HFF-Myc (cell line): Measurements from ENCODE around the gene ACTN4.
A peak's percentile ranks its signal among the peaks of the same experiment; 100 is the strongest.

Experiments
- DNase-seq: peaks from one replicate; pipeline ENCODE4 v3.0.0-alpha.2; 2011; ENCODE audit warnings: low read depth; ENCODE audit errors: extremely low read depth
- H3K4me3 ChIP-seq: replicated peaks from 2 replicates; pipeline ENCODE4 v1.5.1; 2011; ENCODE audit warnings: low read depth, mild to moderate bottlenecking, control low read depth, low read length
- TF ChIP-seq, protein P1 (sequence below): IDR thresholded peaks from 2 replicates; pipeline ENCODE4 v1.5.1; 2012; ENCODE audit warnings: mild to moderate bottlenecking, low read depth, low read length, control low read depth; ENCODE audit errors: missing control alignments

The ACTN4 gene

DNA sequence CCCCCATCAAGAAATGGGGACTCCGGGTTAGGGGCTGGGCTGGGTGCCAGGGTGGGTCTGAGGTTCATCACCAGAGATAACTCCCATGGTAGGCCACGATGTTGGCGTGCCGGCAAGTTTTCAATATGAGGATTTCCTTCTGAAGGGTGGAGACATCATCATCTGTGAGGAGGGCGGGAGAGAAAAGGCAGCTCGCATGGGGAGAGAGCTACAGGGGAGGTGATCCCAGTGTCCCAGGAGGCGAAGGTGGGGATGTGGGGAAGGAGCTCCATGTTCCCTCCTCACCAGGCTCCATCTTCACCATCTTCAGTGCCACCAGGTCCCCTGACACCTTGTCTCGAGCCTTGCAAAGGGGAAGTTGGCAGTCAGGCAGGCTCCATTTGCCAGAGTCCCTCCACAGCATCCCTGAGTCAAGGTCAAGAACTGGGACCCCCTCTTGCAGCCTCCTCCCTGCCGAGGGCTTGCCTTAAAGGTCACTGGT is 30.1 kb upstream of the ACTN4 start:
- TF ChIP-seq, protein P1, sequence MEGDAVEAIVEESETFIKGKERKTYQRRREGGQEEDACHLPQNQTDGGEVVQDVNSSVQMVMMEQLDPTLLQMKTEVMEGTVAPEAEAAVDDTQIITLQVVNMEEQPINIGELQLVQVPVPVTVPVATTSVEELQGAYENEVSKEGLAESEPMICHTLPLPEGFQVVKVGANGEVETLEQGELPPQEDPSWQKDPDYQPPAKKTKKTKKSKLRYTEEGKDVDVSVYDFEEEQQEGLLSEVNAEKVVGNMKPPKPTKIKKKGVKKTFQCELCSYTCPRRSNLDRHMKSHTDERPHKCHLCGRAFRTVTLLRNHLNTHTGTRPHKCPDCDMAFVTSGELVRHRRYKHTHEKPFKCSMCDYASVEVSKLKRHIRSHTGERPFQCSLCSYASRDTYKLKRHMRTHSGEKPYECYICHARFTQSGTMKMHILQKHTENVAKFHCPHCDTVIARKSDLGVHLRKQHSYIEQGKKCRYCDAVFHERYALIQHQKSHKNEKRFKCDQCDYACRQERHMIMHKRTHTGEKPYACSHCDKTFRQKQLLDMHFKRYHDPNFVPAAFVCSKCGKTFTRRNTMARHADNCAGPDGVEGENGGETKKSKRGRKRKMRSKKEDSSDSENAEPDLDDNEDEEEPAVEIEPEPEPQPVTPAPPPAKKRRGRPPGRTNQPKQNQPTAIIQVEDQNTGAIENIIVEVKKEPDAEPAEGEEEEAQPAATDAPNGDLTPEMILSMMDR, result no peak
- DNase-seq, result no peak
- H3K4me3 ChIP-seq, result no peak overlapping the region

DNA sequence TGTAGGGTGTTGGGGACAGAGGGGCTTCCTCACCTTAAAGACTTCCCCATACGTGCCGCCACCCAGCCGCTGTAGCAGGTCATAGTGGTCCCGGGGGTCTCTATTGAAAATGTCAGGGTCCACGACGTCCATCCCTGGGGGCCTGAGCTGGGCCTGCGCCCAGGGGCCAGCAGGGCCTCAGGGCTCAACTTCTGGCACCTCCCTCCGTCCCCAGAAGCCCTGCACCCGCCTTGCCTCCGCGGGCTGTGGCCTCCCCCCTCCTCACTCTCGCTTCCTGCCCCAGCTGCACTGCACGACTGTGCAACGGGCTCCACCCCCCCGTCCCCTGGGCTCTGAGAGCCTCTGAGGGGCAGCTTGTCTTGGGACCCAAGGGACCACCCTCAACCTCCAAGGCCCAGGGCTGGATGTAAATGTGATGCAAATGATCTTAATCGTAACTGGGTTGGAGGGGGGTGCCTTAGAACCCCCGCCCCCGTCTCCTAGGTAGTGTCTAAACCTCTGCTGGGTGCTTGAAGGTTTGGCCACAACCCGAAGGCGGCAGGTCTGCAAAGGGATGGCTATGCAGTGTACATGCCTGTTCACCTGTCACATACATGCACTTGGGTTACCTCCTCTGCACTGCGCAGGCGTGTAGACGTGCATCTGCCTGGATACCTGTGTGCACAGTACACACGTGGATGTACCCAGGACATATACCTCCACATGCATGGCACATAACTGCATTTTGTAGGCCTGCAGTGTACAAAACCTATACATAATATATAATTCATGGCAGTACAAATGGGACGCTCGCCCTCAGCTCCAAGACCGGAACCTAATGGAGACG is 29.5 kb upstream of the ACTN4 start, which contains the start of gene MAP4K1:
MAP4K1 (minus strand) TSS at position 190 of the 826 bp plus-strand sequence; CDS start at position 132, 58 bp downstream.
- TF ChIP-seq, protein P1, result no peak
- peak within 1 kb of the TSS; percentile 86 for H3K4me3 ChIP-seq
- no peak for DNase-seq

DNA sequence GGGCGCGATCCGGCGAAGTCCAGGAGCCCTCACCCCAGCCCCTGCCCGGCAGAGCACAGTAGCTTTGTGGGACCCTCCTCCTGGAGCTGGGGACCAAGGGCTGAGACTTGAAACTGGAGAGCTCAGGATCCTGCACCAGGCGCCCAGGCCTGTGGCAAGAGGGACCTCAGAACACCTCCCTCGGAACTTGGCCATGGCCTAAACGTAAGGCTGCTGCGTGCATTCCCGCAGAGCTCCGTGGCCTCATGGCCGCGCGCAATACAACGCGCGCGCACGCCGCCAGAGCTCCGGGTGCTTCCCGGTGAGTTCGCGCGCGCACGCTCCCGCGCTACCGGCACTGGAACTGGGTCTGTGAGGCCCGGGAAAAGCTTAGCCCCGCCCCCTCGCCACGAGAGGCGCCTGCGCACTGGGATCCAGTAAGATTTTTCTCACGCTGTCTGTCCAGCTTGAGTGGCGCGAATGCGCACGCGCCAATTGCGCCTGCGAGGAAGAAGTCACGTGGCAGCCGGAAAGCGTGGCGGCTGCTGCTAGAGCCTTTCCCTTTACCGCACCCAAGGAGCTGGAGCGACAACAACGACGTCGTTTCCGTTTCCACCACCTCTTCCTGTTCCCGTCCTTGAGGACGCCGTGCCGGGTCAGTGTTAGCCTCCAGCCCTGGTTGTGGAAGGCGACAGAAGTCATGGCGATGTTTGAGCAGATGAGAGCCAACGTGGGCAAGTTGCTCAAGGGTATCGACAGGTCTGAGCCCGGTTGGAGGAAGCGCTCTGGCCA is 28.7 kb upstream of the ACTN4 start, which contains the start of gene EIF3K:
EIF3K (plus strand) TSS at position 599 of the 771 bp plus-strand sequence; CDS start at position 680, 81 bp downstream.
- DNase-seq, result peak; percentile 94
- TF ChIP-seq, protein P1, result no peak
- peak within 1 kb of the TSS; percentile 86 for H3K4me3 ChIP-seq

DNA sequence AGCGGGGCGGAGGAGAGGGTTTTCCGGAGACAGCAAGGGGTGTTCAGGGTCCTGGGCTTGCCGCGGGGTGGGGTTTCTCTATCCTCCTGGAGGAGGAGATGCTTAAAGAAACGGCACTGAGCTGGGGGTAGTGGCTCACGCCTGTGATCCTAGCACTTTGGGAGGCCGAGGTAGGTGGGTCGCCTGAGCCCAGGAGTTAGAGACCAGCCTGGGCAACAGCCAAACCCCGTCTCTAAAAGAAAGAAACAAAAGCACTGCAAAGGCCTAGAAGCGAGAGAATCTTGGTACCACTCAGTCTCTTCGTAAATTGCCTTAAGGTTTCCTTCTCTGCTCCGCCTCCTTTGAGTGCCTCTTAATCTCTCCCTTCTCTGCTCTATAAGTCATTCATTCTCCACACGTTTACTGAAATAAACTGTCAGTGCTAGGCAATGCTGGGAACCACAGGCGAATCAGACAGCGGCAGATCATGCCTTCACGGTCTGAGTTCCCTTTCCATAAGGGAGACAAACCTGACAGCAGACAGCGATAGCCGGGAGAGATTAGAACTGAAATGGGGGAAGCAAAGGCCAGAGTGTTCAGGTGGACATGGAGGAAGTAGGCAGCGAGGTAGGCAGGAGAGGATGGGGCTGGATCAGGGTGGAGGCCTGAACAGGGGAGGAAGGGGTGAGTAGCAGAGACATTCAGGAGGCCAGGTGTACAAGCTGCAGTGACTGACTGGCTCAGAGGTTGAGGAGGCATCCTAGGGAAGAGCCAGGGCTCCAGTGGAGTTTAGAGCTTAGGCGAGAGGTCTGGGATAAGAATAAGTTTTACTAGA is 27.9 kb upstream of the ACTN4 start:
- TF ChIP-seq, protein P1, result no peak
- H3K4me3 ChIP-seq, result peak overlapping the region; percentile 86
- DNase-seq, result no peak

DNA sequence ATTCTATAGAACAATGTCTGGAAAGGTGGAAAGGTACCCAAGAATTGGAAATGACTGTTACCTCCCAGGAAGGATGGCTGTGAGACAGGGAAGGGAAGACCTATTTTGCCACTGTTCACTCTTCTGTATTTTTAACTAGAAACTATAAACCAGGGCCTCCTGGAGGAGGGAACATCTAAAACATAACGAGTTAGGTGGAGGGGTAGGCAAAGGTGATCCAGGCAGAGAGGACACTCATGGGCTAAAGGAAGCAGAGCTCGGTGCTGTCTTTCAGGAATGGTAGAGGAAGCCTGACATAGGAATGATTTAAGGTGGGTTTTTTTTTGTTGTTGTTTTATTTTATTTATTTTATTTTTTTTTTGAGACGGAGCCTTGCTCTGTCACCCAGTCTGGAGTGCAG is 22.6 kb upstream of the ACTN4 start:
- TF ChIP-seq, protein P1, result no peak
- no peak overlapping the region for H3K4me3 ChIP-seq
- DNase-seq, result no peak

DNA sequence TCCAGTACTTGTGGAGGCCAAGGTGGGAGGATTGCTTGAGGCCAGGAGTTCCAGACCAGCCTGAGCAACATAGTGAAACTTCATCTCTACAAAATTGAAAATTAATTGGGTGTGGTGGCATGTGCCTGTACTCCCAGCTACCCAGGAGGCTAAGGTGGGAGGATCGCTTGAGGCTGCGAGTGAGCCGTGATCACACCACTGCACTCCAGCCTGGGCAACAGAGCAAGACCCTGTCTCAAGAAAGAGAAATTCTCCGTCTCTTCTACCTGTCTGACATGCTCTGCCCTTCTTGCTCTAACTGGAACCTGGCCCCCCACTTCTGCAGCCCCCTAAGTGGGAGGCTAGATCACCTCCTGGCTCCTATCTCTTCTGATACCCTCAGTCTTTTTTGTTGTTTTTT is 21.0 kb upstream of the ACTN4 start:
- TF ChIP-seq, protein P1, result no peak
- DNase-seq, result no peak
- H3K4me3 ChIP-seq, result no peak overlapping the region
